ENCODE results near the gene GPSM1. TPM values are rescaled to one million over a fixed set of nuclear protein-coding genes. Genes with fewer than 3 reads are reported as not detected.

Gene GPSM1
- total and polyA plus RNA-seq, 10 donors = 4.5 to 27.9 (median 12.5) TPM

DNA sequence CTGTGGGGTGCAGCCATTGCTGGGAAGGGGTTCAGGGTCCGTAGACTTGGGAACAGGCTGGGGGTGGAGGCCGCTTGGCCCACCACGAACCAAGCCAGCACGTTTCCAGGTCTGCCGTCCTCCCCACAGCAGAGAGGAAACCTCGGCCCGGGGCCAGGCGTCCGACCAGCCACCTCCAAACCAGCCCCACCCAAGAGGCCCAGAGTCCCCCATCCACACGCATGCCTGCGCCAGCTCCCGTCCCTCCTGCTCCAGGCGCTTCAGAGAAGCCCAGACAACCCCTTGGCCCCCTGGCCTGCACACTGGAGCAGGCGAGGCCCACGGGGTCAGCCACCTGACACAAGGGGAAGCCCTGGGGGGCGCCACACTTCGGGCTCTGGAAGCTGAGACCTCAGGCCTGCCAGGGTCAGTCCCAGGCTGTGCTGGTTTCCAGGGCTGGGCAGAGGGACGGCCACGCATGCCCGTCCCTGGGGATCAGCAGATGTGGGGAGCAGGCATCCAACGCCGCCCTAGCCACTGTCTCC lies 29.9 kb downstream of the GPSM1 start:
- peaks cover 0 to 66% (median 13%) of the 10 kb centered on the region in 6 donors for H3K36me3 ChIP-seq
- TF ChIP-seq POLR2AphosphoS5 (IDR thresholded peaks at IDR 0.05) = peak in 1 of 3 donors; percentile 37
- TF ChIP-seq CTCF (IDR thresholded peaks at IDR 0.05 in 8 of 11, conservative IDR thresholded peaks at IDR 0.05 in 3 of 11) = no peak
- H3K4me3 ChIP-seq = no peak overlapping the region
- intact Hi-C loops (cut with DNase I; ENCODE audit: low total_unique reads) = no loop called here
- H3K4me1 ChIP-seq = peaks cover 0 to 42% (median 16%) of the 10 kb centered on the region in 6 donors
- no peaks in the 10 kb centered on the region for H3K27me3 ChIP-seq (replicated peaks in 1 of 7)
- H3K9me3 ChIP-seq = no peaks in the 10 kb centered on the region
- no peak for DNase-seq
- no peak overlapping the region for H3K27ac ChIP-seq
- 77 to 88% (median 82%) methylated on average over 14 to 22 of the region's 22 CpGs for WGBS, 5 donors

- Histone ChIP-seq H3K4me1 (peaks cover 0 to 45% (median 23%) of the 10 kb centered on the region in 6 donors), H3K27ac (no peak overlapping the region), H3K4me3 (no peak overlapping the region), H3K36me3 (peaks cover 0 to 68% (median 13%) of the 10 kb centered on the region in 6 donors), H3K9me3 (no peaks in the 10 kb centered on the region), H3K27me3 (replicated peaks in 1 of 7) (no peaks in the 10 kb centered on the region)
- intact Hi-C loops (cut with DNase I; ENCODE audit: low total_unique reads) = no loop called here
- no peak for TF ChIP-seq POLR2A (IDR thresholded peaks at IDR 0.05)
- TF ChIP-seq POLR2AphosphoS5 (IDR thresholded peaks at IDR 0.05) = peak in 1 of 3 donors; percentile 7
- no peak for DNase-seq
- 84 to 92% (median 92%) methylated on average over 12 to 29 of the region's 29 CpGs for WGBS, 5 donors
These were observed 30.7 kb downstream of the GPSM1 start for GRCh38 chr9:136358016-136358415.

- Histone ChIP-seq H3K4me3 (no peak overlapping the region), H3K9me3 (no peaks in the 10 kb centered on the region), H3K36me3 (peaks cover 0 to 68% (median 13%) of the 10 kb centered on the region in 6 donors), H3K27me3 (replicated peaks in 1 of 7) (no peaks in the 10 kb centered on the region), H3K27ac (no peak overlapping the region), H3K4me1 (peaks cover 2 to 48% (median 24%) of the 10 kb centered on the region in 6 donors)
- WGBS, 5 donors = 63 to 81% (median 79%) methylated on average over 1 to 2 of the region's 2 CpGs
- no peak for DNase-seq
- no peak for TF ChIP-seq POLR2AphosphoS5 (IDR thresholded peaks at IDR 0.05)
- TF ChIP-seq CTCF (IDR thresholded peaks at IDR 0.05 in 8 of 11, conservative IDR thresholded peaks at IDR 0.05 in 3 of 11) = no peak
- TF ChIP-seq POLR2A (IDR thresholded peaks at IDR 0.05) = no peak
- intact Hi-C loops (cut with DNase I; ENCODE audit: low total_unique reads) = no loop called here
These were observed 31.5 kb downstream of the GPSM1 start for GRCh38 chr9:136358888-136359287.

GRCh38 chr9:136359774-136360718 lies 32.7 kb downstream of the GPSM1 start:
- intact Hi-C loops (cut with DNase I; ENCODE audit: low total_unique reads) = no loop called here
- Histone ChIP-seq H3K27ac (peak overlapping the region in 5 of 8 donors; percentile 51 to 98 (median 55)), H3K27me3 (replicated peaks in 1 of 7) (peaks cover 0 to 9% (median 0%) of the 10 kb centered on the region in 7 donors), H3K36me3 (peaks cover 0 to 68% (median 13%) of the 10 kb centered on the region in 6 donors), H3K4me1 (peaks cover 5 to 60% (median 28%) of the 10 kb centered on the region in 6 donors), H3K9me3 (no peaks in the 10 kb centered on the region), H3K4me3 (no peak overlapping the region)
- DNase-seq = no peak
- 77 to 87% (median 84%) methylated on average over 22 to 38 of the region's 38 CpGs for WGBS, 5 donors
- TF ChIP-seq CTCF (IDR thresholded peaks at IDR 0.05 in 8 of 11, conservative IDR thresholded peaks at IDR 0.05 in 3 of 11) (no peak), POLR2AphosphoS5 (IDR thresholded peaks at IDR 0.05) (peak; percentile 8 to 49 (median 27)), POLR2A (IDR thresholded peaks at IDR 0.05) (no peak)
